Measurements from ENCODE around the gene ADPGK.
"Not testable (repeated sequence)": the region's sequence is repeated elsewhere in the genome, so short reads cannot be mapped to it uniquely, and the experiment has no call there.

The ADPGK gene

DNA sequence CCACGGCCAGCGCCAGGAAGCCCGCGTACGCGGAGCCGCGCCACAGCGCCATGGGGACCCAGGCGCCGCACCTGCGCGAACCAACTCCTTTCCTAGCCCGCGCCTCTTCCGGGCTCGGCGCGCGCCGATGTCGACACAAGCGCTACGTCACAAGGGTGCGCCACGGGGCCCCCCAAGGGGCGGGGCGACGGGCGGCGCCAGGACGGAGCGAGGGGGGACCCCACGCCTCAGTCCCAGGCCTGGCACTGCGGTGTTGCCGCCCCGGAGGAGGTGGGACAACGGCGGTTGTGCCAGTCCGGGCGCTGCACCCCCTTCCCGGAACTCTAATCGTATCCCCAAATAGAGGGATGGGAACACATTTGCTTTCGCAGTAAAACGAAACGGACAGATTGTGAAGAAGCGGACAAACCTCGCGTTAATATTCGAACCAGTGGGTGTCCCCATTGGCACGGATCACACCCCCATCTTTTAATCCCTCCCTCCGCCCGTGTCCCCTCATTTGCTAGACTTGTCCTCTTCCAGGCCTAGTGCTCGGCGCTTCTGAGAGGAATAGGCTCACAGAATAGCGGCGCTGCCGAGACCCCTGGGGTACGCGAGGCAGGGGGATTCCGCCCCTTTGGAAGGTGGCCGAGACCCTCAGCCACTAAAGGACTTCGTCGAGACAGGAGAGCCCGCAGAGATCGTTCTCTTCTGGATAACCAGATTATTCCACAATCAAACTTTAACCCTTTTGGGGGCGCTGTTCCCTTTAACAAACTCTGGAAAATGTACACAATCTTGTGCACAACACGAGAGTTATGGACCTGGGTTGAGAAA is at the start of gene ADPGK:
Gene ADPGK (minus strand): TSS at position 119 of the 816 bp plus-strand sequence. CDS start 67 bp downstream, at position 52.
- DNase-seq, result peak; percentile 92

DNA sequence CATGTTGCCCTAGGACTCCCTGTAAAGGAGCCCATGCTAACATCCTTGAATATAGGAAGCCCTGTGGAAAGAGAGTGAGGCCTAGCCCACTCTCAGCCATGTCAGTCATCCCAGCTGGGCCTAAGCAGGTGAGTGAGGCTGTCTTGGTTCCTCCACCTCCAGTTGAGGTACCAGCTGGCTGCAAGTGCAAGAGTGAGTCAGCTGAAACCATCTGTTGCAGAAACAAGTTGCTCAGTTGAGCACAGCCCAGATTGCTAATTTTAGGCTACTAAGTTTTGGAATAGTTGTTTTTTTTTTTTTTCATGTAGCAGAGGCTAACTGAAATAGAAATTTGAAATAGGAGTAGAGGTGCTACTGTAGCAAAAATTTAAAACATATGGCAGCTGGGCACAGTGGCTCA is 43.7 kb upstream of the ADPGK start:
- DNase-seq, result no peak

GRCh38 chr15:72826611-72827010 is 43.1 kb upstream of the ADPGK start:
- DNase-seq, result no peak

DNA sequence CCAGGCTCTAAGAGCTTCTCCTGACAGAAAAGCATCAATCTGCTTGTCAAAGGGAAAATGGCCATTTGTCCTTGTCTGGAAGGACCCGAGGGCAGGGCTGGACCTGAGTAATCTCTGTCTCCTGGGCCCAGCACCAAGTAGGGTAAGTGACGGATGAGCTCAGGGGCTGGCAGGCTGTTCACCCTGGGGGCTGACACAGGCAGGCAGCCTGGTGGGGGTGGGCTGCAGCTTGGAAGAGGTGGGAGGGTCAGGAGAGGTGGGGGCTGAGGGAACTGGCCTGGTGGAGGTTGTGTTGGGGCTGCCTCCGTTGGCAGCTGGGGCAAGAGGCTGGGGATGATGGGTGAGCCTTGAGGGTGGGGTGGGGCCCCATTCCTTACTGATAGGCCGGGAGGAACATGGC is 42.3 kb upstream of the ADPGK start:
- DNase-seq, result no peak

DNA sequence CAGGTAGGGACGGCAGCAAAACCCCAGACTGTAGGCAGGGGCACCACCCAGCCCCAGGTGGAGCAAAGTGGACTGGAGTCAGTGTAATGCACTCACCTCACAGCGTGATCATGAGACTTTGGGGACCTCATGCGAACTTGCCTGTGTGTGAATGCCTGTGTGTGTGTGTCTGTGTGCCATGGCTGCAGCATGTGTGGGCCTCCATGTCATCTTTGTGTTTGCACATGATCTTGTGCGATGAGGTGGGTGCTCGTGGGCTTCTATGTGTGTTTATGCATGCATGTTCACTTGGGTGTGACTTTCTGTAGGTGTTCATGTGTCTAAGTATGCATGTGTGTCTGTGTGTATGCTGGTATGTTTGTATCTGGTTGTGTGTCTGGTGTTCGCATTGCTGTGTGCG is 41.2 kb upstream of the ADPGK start:
- DNase-seq, result no peak

DNA sequence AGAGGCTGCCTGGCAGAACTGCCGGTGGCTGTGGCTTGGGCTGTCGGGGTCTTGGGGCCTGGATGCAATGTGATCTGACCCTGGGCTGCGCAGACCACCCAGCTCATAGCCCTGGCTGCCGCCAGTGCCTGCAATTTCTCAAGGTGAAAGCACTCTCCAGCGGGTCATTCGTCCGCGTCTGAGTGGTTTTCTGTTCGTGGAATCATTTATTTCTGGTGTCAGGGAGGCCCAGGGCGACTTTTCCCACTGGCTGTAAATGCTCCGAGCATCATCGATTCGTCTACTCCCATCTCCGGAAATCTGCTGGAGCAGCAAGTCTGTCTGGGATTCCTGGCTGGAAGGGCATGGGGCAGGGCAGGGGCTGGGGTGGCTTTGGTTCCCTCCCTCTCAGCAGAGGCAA is 40.6 kb upstream of the ADPGK start:
- DNase-seq, result no peak

- no peak for DNase-seq
Observed at GRCh38 chr15:72820278-72820677, 36.7 kb upstream of the ADPGK start.

DNA sequence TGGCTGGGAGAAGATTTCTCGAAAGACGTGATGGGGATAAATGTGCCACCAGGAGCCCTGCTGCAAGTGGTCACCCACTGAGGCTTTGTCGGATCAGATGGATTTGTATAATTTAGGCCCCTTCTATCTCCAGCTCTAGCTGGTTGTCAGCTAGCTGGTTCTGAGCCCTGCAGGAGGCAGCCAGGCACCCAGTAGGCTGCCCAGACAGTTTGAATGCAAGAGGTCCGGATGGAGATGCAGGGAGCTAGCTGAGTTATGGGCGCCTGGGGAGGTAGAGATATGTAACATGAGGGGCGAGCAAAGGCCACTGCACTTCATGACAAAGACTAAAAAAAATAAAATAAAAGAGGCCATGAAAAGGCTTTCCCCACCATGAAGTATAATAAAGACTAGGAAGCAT is 35.1 kb upstream of the ADPGK start:
- no peak for DNase-seq

DNA sequence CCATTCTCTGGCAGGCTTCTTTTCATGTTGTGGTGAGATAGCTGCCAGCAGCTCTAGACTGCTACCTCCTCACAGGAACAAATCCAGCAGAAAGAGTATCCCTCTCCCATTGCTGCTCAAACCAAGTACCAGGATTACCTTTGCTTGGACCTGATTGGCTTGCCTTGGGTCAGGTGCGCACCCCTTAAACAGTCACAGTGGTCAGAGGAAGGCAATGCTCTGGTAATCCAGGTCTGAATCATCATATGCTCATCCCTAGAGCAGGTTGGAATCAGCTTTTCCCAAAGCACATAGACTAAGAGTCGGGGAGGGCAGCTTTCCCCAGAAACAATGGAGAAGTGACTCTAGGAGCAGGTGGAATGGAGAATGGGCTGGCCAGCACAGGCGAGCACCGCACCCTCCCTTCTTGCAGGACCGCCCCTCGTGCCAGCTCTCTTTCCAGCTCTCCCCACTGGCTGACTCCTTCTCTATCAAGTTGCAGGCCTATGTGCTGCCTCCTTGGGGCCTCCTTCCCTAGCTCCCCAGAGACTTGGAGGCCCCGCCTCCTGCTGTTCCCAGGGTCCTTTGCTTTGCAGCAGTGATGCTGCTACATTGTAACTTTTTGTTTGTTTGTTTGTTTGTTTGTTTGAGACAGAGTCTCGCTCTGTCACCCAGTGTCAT is 29.9 kb upstream of the ADPGK start:
- no peak for DNase-seq

- no peak for DNase-seq
Observed at GRCh38 chr15:72809329-72809728, 25.8 kb upstream of the ADPGK start.

- DNase-seq, result not testable (repeated sequence)
Observed at GRCh38 chr15:72807346-72807745, 23.8 kb upstream of the ADPGK start.

GRCh38 chr15:72803006-72803405 is 19.4 kb upstream of the ADPGK start:
- no peak for DNase-seq

GRCh38 chr15:72801590-72802325 is 18.2 kb upstream of the ADPGK start:
- no peak for DNase-seq

DNA sequence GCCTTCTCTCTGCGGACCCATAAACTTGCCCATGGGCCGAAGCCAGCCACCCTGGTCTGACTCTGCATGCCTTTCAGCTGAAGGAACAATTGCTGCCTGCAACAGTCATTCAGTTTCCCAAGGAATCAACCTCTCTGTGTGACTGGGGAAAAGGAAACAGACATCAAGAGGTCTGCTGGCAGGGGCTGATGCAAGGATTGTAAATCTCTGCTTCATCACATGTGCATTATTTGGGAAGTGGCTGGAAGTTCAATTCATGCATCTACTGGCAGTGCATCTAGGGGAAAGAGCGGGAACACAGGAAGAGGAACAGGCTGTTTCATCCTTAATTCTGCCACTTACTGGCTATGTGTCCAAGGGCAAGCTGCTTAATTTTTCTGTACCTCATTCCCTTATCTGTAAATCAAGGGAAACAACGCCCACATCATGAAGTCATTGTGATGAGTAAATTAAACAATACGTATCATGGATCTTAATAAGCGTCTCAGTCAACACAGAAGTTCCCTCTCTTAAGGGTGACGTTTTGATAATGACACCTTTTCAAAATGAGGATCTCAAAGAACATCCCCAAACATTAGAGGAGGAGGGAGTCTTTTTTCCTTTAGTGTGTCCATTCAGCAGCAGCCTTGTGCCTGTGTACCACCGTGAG is 17.4 kb upstream of the ADPGK start:
- no peak for DNase-seq

GRCh38 chr15:72797834-72798233 is 14.3 kb upstream of the ADPGK start:
- no peak for DNase-seq

DNA sequence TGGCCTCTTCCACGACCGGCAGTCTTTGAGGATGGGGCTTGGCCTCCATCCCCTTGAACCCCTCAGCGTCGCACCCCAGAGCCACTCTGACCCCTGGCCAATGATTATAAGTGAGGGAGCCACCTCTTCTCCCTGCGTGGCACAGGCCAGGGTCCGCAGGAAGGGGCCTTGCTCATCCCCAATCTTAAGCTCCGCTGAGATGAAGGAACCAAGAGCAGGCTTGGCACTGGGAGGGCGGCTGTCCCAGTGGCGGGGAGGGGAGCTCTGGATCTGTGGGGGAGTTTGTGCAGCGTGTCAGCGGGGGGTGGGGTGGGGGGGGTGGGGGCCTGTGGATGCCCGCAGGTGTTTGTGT is 13.8 kb upstream of the ADPGK start:
- DNase-seq, result no peak

DNA sequence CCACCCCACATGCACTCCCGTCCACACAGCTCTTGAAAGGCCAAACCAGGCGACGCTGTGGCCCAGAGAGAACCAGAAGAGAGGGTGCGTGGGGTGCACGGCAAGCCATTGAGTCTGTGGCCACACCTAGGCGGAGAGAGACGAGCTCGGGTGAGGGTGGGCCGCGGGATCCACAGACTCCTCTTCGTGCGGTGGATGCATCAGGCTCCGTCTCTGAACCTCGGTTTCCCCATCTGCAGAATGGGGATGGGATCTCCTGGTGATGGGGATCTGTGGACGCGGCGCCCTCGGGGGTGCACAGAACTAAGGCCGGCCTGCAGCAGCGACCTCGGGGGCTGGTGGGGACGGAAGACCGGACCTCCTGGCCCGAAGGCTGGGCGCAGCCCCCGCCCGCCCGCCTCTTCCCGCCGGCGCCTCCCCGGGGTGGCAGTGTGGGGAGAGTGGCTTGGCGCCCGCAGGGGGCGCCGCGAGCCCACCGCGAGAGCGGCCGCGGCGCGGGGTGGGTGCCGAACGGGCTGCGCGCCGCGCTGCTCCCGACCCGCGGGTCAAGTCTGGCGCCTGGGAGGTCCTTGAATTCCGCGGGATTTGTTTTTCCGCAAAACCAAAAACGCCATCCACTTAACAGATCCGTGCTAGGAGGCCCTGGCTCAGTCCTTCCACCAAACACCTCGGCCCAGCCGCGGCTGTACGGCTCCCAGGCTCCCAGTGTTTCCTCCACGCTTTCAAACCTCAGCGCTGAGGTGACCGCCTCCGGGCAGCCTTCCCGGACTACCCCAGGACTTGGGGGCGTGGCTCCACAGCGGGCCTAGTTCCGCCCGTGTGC is 13.2 kb upstream of the ADPGK start:
- DNase-seq, result no peak

- DNase-seq, result no peak
Observed at GRCh38 chr15:72796210-72796514, 12.6 kb upstream of the ADPGK start.

DNA sequence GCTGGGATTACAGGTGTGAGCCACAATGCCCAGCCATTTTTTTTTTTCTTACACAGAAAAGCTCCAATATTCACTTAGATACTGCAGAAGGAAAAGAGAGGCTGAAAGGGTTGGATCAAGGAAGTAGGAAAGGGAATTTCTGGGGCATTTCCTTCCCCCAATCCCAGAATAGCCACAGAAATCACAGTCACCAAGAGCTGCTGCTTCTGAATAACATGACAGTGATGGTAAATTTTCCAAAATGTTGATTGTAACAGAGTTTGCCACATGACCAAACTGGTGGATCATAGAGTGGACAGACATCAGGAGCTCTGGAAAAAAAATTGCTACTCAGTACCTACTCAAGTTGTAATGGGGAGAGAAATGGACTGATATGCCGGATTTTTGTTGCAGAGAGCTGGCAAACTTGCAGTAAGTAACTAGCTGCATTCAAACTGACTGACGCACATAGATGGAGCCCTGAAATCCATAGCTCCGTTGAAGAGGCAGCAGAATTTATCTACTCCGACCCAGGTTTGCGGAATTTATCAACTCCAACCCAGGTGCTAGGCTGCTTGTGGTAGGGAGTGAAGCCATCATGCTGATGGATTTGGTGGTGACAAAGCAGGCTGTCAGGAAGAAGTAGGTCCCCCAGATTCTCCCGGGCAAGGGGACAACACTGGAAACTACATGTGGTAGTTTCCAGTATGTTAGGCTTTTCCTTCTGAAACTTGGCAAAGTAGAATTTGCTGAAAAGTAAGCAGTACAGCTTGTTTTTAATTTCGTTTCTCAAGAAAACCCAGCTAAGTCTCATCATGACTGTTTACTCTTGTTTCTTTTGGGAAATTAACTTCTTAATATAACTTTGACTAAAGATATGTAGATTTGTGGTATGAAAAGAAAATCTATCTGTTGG is 10.5 kb upstream of the ADPGK start:
- no peak for DNase-seq

DNA sequence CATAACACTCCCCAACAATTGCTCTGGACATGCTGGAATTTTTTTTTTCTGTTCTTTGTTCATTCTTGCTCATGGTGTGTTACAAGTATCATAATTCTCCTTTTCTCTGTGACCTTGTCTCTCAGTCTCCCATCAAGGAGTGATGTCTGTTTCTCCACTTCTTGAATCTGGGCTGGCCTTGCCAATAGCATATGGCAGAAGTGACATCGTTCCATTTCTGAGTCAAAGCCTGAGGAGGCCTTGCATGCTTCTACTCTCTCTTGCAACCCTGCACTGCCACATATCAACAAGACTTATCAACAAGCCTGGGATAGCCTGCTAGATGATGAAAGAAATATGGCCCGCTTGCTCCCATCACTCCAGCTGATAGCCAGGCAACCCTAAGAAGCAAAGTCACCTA is 8.9 kb upstream of the ADPGK start:
- no peak for DNase-seq

GRCh38 chr15:72790302-72790910 is 6.8 kb upstream of the ADPGK start:
- no peak for DNase-seq

All from NK-92 treated with Interleukin-12 subunit alpha and Interleukin-12 subunit beta, amount 100 ng/mL, for 24 hours (cell line).